Stimulated activated naive CD4-positive, alpha-beta T cell treated with Interleukin-2 at 50 U/mL for 16 hours (primary cell): ENCODE data around the gene CARNS1.

Source experiments
- DNase-seq: peaks from one replicate; lab custom pipeline; 2025; lab: John Stamatoyannopoulos, UW

The CARNS1 gene

DNA sequence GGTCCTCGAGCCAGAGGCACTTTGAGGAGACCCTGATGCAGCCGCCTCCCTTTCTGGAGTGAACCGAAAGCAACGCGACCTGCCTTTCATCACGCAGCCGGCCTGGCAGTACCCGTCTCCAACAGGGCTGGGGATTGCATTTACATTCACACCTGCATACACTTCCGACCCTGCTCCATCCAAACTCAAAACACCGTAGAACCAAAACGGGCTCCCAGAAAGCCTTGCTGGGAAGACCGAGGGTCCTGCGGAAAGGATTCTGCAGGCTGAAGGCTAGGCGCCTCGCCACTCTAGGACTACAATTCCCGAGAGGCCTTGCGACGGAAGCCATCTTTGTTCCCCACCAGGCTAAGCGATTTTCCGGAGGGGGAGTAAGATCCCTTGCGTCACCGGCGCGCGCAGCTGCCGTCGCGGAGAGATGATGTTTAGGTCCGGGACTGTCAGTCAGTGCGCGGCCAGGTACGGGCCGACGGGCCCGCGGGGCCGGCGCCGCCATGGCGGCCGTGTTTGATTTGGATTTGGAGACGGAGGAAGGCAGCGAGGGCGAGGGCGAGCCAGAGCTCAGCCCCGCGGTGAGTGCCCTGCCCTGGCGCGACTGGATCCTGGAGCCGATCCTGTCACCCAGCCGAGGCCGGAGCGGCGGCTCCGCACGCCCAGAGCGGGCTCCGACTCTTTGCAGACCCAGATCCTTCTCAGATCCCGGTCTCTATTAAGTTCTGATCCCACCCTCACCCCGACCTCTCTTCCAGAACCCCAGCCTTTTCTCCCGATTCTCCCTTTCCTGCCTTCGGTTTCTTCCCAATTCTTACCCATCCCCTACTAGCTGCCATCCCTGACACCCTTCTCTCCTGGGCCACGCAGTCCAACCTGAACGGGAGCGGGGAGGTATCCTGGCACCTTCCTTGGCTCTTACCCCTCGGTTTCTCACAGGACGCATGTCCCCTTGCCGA is 12.8 kb downstream of the CARNS1 start, which contains the start of gene RPS6KB2:
Gene RPS6KB2, plus strand, starts transcription at position 443 of the 950 bp plus-strand sequence. Its CDS starts 52 bp downstream, at position 495.
- DNase-seq: peak; percentile 98

DNA sequence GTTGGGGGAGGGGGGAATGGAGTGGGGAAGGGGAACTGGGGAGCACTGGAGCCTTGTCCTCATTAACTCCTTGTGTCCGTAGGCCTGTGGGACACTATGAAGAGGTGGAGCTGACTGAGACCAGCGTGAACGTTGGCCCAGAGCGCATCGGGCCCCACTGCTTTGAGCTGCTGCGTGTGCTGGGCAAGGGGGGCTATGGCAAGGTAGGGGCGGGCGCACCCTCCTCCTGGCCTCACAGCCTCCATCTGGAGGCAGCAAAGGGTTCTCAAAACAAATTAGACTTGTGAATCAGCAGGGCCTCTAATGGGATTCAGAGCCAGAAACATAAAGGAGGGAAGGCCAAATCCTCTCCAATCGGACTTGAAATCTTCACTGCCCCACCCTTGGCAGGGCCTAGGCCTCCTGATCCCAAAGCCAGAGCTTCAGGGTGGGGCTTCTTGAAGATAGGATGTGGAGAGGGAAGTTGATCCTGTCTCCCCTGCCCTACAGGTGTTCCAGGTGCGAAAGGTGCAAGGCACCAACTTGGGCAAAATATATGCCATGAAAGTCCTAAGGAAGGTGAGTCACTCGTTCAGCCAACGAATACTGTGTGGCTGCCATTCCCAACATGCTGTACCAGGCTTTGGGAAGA is 13.7 kb downstream of the CARNS1 start:
- DNase-seq: no peak

DNA sequence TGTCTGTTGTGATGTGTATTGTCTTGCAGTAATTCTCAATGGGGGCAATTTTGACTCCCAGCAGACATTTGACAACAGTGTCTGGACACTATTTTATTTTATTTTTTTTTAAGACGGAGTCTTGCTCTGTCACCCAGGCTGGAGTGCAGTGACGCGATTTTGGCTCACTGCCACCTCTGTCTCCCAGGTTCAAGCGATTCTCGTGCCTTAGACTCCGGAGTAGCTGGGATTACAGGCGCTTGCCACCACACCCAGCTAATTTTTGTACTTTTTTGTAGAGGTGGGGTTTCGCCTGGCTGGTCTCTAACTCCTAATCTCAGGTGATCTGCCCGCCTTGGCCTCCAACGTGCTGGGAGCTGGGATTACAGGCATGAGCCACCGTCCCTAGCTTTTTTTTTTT is 14.2 kb downstream of the CARNS1 start:
- DNase-seq: no peak

DNA sequence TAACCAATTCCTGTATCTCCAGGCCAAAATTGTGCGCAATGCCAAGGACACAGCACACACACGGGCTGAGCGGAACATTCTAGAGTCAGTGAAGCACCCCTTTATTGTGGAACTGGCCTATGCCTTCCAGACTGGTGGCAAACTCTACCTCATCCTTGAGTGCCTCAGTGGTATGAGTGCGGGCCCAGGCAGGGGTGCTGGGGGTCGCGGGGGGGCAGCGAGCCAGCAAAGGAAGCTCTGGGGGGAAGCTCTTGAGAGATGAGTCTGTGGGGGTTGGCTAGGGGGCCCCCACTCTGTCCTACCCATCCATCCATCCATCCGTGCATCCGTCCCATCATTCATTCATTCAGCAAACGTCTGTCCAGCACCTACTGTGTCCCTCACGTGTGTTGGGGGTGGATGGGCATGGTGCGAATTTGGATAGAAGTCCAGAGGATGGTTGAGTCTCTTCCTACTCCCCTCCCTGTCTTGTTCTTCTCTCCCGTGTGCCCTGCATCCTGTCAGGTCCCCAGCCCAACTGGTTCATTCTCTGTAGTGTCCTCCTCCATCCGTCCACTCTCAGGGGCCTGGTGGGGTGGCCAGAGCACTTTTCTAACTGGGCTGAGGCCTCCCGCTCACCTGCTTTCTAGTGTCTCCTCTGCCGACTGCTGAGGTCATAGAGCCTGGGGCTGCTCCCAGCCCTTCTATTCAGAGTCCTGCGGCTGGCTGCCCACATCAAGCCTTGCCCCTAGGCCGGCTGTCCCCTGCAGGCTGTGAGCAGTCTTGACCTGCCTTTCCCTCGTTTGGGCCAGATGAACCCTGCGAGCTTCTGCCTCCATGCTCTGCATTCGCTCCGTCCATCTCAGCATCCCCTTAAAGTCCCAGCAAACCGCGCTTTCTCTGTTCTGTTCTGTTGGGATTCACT is 16.1 kb downstream of the CARNS1 start:
- DNase-seq: no peak

- DNase-seq: no peak
Observed at GRCh38 chr11:67432655-67433349, 17.3 kb downstream of the CARNS1 start.

DNA sequence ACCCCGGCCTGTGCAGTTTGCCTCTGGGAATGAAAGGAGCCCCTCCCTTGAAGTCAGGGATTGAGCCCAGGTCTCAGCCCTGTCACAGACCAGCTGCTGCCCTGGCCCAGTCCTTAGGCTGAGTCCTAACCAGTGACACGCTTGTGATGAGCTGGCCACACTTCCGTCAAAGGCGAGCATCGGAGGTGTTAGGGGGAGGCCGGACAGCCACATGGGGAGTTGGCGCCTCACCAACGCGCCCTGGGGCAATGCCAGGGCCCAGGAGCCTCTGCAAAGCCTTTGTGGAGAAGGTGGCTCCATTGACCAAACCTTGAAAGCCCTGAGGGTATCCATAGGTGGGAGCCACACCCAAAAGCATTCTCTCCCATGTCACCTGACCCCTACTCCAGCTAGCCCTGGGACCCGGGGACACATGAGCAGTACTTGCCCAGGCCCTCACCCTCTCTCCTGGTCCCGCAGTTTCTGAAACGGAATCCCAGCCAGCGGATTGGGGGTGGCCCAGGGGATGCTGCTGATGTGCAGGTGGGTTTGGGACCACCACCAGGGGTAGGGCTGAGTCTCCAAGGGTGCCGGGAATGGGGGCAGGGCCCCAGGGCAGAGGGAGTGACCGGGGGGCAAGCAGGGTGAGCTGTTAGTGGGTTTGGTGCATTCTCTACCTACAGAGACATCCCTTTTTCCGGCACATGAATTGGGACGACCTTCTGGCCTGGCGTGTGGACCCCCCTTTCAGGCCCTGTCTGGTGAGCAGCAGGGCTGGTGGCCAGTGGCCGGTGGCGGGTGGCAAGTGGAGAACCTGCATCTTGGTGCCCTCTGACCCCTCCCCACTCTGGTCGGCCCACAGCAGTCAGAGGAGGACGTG is 18.3 kb downstream of the CARNS1 start:
- DNase-seq: no peak

DNA sequence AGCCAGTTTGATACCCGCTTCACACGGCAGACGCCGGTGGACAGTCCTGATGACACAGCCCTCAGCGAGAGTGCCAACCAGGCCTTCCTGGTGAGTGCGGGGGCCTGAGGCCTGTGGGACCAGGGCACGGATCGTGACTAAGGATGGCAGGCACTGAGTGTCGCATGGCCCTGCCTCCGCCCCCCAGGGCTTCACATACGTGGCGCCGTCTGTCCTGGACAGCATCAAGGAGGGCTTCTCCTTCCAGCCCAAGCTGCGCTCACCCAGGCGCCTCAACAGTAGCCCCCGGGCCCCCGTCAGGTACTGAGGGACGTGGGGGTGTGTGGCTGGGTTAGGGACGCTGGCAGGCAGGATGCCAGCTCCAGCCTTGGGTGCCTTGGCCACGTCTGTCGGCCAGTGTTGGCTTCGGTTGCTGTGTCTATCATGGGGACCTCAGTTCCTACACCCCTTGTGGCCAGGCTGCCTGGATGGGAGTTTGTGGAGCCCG is 19.0 kb downstream of the CARNS1 start:
- DNase-seq: peak; percentile 21

- DNase-seq: no peak
Observed at GRCh38 chr11:67435031-67435726, 19.7 kb downstream of the CARNS1 start.

GRCh38 chr11:67435727-67436458 is 20.4 kb downstream of the CARNS1 start:
- DNase-seq: no peak

DNA sequence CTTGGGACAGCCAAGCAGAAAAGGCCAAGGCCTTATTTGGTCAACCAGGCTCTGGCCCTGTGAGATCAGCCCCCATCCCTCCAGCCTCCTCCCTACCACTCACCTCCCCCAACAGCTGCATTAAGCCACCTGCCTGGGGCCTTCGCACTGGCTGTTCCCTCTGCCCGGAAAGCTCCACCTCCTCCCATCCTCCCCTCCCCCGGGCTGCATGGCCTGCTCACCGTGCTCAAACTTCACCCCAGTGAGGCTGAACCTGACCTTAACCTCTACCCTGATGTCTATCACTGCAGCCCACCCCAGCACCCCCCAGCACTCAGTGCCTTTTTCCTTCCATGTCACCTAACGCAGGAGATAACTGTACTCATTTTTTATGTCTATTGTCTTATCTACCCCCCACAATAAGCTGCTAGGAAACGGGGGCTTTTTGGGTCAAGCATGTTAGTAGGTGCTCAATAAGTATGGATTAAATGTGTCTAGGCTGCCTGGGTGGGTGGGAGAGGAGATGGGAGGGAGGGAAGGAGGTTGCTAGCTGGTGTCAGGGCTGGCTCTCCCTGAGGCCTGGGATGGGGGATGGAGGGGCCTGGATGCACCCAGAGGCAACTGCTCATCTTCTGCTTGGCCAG is 21.1 kb downstream of the CARNS1 start:
- DNase-seq: peak; percentile 61

DNA sequence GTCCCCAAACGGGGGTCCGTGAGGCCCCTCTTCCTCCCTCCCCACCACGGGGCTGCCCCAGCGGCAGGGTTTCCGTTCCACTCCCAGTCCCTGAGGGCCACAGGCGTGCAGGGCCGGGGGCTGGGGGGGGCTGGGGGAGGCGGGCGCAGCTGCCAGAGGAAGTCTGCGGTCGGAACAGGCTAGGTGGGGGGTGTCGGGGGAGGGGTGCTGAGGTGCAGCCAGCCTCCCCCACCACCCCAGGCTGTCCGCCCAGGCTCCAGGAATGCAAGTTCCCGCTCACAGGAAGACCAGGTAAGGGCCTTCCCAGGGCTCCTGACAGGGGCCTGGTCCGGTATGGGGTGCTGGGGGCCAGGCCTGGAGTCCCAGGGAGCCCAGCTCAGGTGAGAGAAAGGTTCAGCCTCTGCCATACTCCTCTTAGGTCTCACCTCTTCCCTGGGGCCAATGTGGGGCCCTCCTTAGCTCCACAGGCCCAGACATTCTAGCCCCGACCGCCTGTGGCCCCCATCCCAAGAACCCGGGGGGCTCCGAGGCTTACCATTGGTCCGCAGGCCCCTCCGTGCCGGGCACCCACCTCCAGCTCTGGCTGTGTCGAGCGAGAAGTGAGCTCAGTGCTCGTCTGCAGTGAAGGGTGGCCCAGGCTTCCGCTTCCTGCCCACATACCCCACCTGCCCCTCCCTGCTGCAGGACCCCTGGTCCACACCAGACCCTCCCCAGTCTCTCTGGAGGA is 21.8 kb downstream of the CARNS1 start, which contains the start of gene PTPRCAP:
Gene PTPRCAP, minus strand, starts transcription at position 601 of the 727 bp plus-strand sequence. Its CDS starts 63 bp downstream, at position 538.
- DNase-seq: peak; percentile 72

DNA sequence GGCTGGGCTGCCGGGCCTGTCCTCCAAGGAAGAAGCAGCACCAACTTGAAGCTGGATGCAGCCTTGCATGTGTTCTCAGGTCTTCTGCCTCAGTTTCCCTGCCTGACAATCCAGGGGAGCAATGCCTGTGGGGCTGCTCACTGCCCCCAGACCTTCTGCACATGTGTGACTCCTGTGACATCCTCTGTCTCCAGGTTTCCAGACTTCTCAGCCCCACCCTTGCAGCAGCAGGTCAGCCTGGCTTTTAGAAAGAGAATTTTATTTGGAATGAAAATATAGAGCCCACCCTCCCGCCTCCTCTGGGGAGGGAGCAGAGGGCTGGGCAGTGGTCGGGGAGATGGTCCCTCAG is 22.3 kb downstream of the CARNS1 start:
- DNase-seq: no peak

GRCh38 chr11:67438158-67438902 is 22.9 kb downstream of the CARNS1 start:
- peak; percentile 80 for DNase-seq

DNA sequence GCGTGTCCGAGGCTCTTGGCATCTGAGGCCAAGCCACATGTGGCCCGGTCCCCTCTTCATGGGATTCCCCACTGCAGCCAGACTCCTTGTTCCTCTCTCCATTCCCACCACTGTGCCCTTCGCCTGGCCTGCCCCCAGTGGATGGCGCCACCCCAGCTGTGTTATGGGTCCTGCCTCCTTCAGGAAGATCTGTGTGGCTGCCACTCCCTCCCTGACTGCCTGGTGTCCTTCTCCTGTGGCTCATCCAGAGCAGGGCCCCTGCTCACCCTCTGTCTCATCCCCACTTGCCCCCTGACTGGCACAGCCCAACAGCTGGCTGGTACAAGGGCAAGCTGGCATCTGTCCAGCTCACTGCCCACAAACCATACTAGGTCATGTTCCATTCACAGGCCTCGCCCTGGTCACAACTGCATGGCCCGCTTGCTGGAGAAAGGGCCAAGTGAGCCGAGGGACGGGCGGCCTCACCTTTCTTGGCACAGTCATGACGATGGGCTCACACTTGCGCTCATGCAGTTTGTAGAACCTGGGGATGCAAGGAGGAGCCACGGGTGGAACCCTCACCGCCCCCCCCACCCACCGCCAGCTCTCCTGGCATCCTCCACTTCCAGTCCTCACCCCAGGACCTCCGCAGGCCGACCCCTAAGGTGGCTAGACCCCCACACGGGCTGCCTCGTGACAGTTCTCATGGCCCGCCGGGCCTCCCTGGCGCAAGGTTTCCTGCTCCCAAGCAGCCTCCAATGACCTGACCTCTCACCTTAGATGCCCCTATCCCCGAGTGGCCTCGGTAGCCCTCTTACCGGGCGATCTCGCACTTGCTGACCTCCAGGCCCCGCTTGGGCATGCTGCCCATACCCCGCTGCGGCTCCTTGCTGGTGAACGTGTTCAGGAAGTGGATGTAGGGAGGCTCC is 24.1 kb downstream of the CARNS1 start:
- peak; percentile 35 for DNase-seq

GRCh38 chr11:67440229-67441097 is 25.0 kb downstream of the CARNS1 start:
- no peak for DNase-seq
